Globus pallidus (tissue), 1 donor: Measurements from ENCODE around the gene EGFL7.

ENCODE experiments used
- DNase-seq: peaks from one replicate; pipeline ENCODE4 v3.0.0-alpha.2; 2015; ENCODE audit warnings: low spot score

Gene EGFL7

DNA sequence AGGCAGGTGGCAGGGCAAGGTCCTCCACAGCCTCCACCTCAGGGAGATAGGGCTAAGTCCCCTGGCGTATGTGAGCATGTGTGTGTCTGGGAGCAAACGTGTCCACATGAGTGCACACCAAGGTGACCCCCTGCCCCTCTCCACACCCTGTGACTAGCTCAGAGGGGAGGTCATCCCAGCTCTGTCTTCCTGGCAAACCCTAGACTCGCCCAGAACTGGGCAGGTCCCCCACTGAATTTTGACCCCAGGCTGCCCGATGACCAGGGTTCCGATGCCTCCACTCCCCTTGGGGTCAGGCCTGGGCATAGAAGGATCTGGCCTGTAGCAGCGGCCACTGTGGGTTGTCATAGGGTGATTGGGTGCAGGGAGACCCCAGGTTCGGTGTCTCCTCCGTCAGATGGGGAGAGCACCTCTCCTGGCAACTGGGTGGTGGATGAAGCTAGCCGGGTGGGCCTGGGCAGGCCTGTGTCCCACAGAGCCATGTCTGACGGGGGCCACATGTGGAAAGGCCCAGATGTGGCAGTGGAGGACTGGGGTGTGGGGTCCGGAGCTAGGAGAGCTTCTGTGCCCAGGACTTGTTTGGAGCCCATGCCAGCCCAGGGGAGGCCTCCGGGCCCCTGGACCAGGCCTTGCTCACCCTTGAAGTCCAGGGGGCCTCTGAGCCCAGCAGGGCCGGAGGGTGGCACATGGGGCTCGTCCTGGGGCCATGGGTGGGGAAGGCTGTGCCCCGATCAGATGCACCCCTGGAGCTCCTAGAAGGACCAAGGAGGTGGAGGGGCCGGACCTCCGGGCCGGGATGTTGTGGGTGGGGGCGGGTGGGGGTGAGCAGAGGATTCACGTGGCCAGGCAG, 55.9 kb downstream of the EGFL7 start:
- no peak for DNase-seq

DNA sequence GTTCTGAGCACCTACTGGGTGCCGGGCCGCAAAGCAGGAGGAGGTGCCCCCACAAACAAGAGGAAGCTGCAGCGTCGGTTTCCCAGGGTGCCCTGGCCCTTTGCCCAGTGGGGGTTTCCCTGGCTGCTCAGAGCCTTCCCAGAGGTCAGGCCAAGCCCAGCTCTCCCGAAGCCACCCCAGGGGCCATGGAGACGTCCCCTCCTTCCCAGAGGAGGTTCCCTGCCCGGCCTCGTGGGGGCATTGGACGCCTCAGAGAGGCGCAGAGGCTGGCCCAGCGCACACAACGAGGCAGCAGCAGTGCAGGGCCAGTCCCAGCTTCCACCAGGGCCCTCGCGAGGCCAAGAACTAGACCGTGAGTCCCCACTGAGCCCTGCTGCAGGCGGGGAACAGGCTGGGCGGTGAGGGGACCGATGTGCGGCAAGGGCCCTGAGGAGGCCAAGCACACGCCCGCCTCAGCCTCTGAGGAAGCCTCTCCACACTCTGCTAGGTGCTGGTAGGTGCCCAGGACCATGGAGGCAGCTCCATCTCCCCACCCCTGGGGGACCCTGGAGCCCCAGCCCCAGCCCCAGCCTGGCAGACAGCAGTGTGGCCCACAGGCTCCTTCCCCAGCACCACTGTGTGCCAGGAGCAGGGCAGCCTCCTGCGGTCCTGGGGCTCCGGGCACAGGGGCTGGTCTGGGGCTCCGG, 56.6 kb downstream of the EGFL7 start:
- DNase-seq = no peak

DNA sequence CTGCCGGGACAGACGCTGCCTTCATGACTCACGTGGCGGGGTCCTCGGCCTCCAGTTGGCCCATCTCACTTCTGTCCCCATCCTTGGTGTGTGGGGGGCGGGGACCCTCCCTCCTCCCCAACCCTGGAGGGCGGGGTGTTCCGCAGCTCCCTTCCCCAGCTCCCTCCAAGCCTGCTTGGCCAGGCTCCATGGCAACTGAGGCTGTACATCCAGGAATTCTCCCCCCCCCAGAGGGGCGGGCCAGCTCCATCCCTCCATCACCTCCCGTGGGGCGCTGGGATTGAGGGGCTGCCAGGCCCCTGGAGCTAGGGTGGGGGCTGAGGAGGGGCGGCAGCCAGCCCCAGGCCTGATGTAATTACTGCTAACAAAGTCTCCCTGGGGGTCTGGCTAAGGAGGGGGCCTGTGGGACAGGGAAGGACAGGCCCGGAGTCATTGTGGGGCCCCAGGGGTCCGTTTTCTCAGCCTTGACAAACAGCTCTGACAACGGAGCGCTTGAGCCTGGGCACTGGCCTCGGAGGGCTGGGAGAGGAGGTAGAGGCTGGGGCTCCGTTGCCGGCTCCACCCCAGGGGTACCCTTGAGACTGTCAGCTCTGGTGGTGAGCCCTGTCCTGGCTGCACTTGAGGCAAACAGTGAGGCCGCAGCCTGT, 57.7 kb downstream of the EGFL7 start:
- no peak for DNase-seq

DNA sequence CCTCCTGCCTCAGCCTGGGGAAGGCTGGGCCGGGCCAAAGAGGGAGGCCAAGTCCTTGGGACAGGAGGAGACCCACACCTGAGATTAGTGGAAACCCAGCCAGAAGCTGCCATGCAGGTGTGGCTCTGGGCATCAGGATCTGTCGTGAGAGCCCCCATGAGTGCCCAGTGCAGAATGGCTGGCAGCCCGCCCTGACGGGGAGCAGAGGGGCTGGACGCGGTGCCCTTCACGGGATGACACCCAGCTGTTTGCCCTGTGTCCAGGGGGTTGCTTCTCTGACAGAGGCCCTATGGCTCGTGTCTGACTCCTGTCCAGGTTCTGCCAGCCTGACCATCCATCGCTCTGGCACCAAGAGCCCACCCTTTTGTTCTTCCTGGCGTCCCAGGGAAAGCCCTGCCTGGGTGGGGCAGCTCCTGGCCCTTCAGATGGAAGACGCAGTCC, 58.2 kb downstream of the EGFL7 start:
- DNase-seq = no peak

DNA sequence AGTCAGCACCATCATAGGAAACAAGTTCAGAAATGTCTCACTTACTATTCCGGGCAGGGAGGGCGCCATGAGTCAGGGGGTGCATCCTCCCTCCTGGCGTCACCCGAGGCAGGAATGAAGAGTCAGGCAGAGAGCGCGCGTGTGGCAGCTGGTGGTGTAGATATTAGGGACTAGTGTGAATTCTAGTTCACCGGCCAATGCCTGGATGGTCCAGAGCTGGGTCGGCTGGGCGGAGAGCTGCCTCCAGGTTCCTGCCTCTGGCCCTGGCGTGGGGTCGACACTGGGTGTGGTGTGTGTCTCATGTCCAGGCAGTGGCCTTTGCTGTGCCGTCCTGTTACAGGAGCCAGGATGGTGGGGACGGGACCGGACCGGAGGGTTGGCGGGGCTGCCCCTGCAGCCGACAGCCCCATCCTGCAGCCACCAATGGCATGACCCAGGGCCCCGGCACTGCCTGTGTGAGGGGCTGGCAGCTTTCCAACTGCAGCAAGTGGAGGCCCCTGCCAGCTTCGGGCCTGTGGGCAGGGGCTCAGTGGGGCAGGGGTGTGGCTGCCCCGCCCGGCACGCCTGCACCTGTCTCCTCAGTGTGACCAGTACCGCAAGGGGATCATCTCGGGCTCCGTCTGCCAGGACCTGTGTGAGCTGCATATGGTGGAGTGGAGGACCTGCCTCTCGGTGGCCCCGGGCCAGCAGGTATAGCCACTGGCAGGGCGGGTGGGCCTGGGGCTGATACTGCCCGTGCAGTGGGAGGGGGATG, 58.8 kb downstream of the EGFL7 start:
- DNase-seq = no peak
